HG03565 (cell line): ENCODE data around the gene DSE.
A peak's percentile ranks its signal among the peaks of the same experiment; 100 is the strongest.

Experiments used
- ATAC-seq: cut with Tn5 transposase; IDR thresholded peaks from one replicate; pipeline ENCODE4 v1.9.1; 2021; ENCODE audit warnings: mild to moderate bottlenecking, moderate library complexity; ENCODE audit not compliant: unreplicated experiment

The DSE gene

DNA sequence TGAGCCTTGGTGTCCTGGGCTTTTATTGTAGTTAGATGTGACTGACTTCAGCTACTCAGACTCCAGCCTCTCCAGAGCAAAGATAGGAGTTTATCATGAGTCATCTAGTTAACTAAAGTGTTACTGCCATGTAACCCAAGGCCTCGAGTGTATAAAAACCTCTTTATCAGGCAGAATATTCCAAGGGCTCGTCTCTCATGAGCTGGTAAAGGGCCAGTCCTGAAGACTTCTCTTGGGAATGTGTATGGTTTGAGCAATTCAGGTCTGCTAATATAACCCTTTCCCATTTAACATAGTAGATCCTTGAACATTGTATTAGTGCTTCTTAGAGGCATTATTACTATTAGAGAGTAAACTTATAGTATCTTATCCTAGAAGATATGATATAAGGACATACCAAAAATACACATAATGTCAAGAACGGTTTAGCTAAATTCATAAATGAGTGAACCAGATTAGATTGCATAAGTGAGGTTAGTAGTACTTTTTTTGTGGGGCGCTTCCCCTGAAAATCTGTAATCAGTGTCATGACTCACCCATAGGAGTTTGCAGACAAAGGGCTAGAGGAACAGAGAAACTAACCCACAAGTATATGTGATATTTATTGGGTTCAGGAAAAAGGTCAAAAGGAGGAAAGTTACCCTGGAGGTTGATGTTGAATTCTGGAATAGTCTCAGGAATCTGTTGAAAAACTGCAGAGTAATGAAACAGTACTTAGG is 16.0 kb downstream of the DSE start:
- ATAC-seq: no peak

DNA sequence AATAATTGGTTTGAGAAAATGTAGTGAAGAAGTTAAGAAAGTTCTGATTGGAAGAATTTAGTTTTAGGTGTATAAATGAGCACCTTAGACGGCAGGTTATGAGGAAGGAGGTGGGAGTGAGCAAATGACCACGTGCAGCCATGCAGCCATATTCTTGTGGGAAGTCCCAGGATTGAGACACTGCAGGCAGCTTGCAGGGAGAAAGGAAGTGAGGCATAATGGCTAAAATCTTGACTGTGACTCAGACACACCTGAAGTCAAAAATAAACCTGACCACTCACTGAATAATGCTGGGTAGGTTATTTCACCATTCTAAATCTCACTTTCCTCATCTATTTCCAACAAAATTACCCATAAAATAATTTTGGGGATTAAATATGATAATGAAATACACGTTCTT is 16.6 kb downstream of the DSE start:
- ATAC-seq: peak; percentile 56

DNA sequence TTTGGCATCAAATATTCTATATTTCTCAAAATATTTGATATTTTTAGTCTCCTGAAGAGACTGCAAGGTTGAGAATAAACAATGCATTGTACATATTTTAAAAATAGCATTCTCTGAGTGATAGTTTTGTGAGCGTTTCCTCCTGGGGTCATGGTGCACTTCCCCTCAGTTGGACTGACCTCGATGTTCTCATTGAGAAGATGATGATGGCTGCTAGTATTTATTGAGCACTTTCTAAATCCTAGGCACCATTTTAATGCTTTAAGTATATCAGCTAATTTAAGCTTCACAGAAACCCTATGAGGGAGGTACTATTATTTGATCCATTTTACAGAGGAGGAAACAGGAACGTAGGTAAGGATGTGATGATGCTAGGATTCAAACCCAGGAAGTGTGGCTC is 18.2 kb downstream of the DSE start:
- no peak for ATAC-seq

DNA sequence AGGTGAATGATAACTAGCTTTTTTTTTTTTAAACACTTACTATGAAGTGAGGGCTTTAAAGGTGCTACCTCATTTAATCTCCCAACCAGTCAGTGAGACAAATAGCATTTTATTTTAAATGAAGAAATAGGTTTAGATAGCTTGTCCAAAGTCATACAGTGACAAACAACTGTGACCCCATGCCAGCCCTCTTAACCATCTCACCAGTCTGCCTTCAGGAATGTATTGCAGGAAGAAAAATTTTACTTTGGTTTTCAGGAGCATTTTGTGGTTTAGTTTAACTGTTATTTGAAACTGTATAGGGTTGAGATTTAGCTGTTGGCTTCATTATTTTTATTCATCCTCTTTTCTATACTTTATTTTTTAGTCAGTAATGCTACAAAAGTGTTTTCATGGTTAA is 18.6 kb downstream of the DSE start:
- ATAC-seq: no peak

DNA sequence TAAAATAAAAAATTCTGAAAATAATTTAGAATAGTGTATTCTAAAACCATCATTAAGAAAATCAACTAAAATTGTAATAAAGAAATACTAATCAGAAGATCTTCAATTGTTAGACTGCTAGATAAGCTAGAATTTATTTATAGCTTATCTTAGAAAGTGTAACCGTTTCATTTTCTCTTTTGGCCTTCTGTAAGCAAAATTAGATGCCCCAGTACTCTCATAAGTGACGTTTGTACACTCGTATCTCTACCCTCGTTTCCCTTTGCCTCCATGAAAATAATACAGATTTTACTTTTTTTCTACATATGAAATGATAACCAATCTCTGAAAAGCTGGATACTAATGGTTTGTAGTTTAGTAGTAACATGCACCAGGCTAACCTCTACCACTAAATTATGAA is 19.8 kb downstream of the DSE start:
- ATAC-seq: peak; percentile 35

DNA sequence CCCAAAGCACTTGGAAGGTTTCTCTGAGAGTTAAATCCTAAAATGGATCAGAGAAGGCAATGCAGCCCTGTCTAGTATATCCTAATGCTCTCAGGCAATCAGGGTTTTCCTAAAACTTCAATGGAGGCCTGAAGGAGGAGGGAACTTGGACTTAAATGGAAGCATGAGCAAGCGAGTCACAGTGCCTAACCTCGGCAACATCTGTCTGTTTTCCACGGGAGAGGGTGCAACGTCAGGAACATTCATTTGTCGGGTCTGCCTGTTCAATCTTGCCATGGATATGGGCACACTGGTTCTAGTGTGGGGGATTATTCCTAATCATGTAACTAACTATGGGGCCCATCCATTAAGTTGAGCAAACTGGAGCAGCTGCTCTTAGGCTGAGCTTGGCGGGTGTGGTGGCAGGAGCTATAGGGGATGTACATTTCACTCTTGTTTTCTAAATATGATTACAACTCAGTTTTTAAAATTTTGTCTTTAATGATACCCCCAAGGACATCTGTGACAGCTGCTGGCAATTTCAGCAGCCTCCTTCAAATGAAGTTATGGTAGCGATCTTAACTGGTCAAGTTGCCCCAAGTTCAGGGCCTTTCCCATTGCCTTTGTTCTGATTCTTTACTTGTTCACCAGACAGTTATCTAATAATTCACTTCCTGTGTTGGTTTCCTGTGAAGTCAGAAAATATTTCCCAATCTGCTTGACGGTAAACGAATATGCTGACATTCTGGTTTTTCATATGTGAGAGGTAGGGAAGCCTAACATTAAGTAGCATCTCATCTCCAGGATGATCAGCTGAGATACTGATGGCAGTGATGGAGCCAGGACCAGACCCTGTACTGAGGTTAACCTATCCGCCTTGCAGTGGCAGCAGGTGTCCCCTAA is 21.6 kb downstream of the DSE start:
- no peak for ATAC-seq

DNA sequence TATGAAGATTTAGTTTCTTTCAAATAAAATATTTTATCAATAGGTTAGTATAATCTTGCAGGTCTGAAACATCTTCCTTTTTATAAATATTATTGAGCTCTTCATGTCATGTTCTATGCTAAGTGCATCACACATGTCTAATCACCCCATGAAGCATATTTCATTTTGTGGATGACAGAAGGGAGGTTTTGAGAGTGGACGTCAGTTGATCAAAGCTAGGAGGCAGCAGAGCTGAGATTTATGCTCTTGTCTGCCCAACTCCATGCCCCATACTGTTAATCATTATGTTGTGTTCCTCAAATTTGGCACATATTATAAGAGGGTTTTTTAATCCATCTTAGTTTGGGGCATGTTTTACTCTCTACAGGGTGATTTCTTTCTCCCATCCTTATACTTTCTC is 22.7 kb downstream of the DSE start:
- peak; percentile 24 for ATAC-seq

DNA sequence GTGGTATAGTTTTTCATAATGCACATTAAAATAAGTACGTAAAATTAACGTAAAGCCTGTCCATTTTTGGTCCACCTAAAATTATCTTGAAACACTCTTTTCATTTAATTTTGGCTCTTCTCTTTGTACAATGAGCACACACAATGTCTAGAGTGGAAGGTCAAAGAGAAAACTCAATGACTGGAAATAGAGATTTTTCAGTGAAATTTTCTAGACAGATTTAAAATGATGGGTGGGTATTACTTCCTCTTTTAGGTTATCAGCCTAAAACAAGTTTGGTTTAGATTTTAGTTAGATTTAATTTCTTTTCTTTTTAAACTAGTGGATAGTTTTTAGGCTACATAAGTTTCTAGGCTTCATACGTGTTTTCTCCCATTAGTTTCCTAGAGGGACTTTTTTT is 24.9 kb downstream of the DSE start:
- no peak for ATAC-seq

DNA sequence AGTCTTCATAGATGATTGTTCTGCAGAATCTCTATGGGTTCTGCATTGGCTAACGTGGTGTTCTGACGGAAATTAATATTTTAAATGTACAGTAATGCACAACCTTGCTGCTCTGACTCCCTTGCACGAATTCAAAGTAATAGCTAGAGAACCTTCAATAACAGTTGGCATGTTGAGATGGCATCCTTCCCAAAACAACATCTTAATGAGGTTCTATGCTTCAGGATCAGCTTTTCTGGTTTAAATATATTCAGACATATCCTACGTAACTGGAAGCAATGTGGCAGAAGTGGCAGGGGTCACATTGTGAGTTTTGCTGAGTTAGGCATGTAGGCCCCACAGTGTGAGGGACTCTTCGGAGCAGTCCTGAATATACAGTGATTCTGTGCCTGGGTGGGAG is 25.7 kb downstream of the DSE start:
- no peak for ATAC-seq

DNA sequence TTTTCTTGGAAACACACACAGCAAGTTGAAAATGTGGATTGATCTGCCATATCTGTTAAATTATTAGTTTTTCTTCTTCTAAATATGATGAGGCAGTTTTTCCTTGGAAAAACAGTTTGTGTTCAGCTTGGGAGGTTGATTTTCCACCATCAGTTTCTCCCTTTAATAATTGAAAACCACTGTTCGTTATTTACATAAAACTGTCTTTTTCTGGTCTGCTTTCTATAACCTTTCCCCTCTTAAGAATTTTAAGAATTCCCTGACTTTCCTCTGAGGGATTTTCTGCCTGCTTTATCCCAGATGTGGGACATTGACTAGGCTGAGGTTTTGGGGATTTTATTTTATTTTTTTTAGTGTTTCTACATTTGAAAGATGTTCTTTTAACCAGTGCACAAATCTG is 27.2 kb downstream of the DSE start:
- no peak for ATAC-seq

DNA sequence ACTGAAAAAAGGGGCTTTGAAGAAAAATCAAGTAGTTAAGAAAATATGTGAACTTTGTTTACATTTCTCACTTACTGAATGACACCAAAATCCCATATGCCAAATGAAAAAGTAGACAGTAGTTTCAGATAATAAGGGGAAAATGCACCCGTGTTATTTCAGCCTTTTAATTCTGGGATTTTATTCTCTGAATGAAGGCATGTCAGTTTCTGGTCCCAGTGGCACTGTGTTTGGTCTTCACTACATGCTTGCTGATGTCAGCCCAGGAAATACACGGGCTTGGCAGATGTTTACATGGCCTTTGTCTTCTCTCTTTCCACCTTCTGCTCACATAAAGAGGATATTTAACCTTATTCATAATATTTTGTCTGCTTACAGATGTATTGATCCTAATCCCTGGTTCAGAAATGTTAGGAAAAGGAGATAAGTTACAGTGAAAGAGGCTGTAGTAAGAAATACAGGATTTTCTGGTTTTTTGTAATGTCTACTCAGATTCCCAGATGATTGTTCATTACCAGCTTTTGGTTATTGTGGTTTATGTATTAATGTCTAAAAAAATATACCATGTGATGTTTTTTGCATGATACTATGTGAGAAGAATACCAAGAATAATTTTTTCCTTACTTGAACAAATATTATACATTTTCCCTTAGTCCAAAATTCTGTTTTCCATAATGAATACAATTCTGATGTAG is 27.7 kb downstream of the DSE start:
- ATAC-seq: no peak

DNA sequence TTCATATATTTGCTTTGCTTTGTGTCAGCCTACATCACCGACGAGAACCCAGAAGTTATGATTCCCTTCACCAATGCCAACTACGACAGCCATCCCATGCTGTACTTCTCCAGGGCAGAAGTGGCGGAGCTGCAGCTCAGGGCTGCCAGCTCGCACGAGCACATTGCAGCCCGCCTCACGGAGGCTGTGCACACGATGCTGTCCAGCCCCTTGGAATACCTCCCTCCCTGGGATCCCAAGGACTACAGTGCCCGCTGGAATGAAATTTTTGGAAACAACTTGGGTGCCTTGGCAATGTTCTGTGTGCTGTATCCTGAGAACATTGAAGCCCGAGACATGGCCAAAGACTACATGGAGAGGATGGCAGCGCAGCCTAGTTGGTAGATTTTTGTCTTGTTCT is 28.5 kb downstream of the DSE start:
- ATAC-seq: no peak

DNA sequence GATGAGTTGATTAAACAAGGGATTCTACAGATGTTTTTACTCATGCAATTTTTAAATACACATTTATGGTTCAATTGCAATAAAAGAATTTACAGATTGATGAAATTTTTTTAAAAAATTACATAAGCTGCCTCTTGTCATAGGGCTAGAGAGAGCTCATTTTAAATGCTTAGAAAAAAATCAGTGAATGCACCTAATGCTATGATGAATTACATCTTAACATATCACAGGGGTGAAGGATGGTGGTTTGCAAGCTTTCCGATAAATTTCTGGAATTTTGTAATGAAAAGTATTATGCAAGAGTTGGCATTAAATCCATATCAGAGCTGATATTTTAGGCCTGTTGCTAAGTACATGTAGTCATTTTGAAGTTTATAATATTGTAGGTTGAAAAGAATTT is 29.6 kb downstream of the DSE start:
- no peak for ATAC-seq

DNA sequence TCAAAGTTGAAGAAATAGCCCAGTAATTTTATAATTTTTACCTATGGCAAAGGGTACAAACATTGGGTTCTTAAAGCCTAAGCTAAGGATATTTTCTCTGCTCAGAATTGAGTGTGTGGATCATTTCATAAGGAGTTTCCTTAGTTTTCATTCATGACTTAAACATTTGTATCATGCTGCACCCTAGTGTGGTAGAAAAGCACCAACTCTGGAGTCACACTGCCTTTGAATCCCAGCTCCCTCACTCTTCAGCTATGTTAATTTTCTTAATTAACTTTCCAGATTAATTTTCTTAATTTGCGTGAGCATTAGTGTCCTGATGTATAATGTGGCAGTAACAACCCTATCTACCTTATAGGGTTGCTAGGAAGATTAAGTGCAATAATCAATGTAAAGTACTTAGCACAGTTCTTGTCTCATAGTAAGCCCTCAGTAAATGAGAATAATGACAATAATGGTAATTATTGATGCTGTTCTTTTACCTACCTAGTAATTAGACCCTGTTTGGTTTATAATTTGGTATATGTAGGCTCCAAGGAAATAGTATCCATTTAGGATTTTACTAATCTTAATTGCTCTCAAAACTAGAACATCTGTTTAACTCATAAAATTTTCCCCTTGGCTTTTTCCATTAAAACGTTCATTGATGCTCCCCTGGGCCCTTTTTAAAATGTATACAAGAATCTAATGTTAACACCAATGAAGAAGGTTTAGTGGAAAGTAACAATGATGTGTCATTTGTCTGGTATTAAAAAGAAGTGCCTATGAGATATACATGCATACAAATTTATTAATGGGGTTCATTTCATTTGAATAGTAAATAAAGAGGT is 31.6 kb downstream of the DSE start:
- ATAC-seq: no peak

DNA sequence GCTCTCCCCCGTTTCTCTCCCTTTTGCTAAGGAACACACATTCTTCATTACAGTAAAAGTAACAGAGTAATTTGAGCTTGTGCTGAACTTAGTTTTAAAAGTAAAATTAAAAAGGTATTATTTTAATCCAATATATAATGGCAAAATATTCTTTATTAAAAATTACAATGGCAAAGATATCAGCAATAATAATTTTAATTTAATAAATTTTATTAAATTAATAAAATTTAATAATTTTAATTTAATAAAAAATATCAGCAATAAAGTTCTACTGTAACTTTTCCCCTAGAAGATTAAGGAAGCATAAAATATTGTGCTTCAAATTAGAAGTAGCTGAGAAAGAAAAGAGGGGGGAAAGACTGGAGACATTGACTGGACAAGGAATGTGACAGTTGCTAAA is 32.5 kb downstream of the DSE start:
- ATAC-seq: no peak

DNA sequence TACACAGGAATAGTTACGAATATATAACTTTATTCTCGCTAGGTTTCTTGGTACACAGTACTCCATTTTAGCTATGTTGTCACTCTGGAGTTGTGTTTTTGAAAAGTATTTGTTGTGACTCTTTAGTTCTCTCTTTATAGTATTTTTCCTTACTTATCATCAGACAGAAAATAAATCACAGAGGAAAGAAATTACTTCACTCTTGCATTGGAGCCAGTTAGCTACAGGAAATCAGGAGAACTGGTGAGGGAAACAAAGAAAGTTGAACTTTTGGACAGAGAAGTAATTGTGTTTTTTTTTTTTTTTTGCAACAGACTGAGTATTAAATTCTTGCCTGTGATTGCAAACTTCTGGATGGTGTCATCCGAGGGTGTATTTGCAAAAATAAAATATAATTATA is 33.9 kb downstream of the DSE start:
- ATAC-seq: no peak

DNA sequence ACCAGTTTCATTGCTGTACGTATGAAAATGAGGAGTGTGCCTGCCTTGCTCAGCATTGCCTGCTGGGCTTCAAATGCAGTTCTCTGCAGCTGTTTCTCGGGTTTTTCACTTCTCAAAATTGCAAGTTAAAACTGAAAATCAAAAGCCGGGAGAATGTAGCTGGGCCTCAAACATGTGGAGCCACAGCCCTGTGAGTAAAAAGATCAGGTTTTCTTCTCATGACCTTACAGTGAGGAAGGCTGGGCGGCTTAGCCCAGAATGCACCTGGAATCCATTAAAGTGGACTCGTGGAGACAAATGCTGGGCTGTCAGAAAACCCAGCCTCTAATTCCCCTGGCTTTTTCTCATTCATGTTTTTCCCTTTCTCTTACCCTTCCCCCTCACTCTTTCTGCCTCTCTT is 34.4 kb downstream of the DSE start:
- peak; percentile 51 for ATAC-seq

DNA sequence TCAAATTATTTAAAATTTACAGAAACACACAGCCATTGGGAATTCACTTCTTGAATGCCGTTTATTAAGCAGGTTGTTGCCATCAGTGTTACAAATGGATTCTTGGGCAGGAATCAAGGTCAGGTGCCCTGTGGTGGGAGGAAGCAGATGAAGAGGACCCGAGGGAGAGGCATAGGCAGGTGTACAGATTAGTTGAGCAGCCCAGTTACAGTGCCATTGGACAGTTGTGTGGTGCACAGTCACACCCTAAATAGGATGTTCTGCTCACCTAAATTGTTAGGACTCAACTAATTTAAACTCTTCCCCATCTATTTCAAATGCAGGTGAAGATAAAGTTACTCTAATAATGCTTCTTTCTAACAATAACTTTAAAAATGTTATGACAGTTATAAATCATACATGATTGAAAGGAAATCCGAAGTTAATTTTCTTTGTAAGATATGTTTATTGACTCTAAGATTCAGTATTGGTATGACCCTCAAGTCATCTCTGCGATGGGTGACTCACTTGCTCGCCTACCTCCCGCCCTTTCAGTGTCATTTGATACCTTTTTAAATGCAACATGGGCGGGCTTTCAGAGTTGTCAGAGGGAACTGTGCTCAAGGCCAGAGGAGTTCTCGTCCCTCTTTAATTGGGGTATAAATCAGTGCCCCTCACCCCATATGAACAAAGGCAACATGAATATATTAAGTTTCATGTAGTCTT is 35.1 kb downstream of the DSE start:
- no peak for ATAC-seq

DNA sequence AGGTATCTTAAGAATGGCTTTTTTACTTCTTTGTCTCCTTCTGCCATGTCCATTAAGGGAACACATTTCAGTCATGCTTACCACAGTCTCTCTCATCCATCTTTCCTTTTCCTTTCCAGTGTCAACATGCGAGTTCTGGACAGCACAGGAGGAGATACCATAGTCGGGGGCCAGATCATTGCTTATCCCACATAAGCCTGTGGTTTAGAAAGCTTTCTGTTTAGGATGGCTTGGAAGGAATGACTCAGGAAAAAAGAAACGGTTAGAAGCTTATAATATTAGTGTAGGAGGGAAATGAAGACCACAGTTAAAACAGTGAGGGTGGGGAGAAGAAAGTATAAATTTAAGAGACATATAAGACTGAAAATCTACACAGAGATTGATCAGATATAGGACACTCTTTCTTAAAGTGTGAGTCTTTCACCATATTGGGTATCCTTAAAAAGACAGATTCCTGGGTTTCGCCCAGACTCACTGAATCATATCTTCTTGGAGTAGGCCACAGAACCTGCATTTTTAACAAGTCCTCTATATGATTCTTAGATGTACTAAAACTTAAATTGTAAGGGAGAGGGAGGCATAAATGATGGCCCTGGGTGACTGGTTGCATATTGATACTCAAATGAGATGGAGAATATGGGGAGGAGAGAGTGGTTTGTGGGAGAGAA is 36.1 kb downstream of the DSE start:
- no peak for ATAC-seq

DNA sequence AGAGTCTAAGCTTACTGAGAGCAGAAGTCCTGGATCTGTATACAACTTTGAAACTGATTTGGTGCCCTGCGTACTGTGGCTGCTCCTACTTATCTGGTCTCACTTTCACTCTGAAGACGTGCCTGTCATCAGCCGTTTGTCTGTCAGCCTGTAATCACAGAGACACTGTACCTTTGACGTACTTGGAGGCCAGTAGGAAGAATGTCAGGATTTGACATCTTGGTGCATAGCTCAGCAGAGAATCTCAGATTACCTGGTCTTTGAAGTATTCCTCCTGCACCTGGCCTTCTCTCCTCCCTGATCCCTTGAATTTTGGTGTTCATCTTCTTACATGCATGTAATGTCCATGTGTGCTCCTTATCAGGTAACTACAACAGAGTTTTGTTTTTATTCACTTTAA is 37.7 kb downstream of the DSE start:
- ATAC-seq: peak; percentile 26
